Adrenal gland (tissue), 12 donors: ENCODE measurements around the gene CLMN. TPM values are rescaled to one million over a fixed set of nuclear protein-coding genes. Genes with fewer than 3 reads are reported as not detected.

Source experiments
- DNase-seq, 7 donors: peaks; one replicate each; pipeline ENCODE4 v3.0.0-alpha.2; 2019 to 2020
- H3K27ac ChIP-seq, 5 donors: fragments of 200-600 bp; sonication (generic) in 4 of 5; 1 replicate in 3 of 5; 2 replicates in 2 of 5; pipeline versions ENCODE4 v1.5.1 to v1.8.0; 2016 to 2020; ENCODE audit warnings: mild to moderate bottlenecking in 1 of 5
- H3K27me3 ChIP-seq: fragments of 200-600 bp; 2 replicates; pipeline ENCODE4 v1.8.0; 2021
- H3K36me3 ChIP-seq, 2 donors: fragments of 200-600 bp; replicated peaks in 1 of 2; 1 replicate in 1 of 2; 2 replicates in 1 of 2; pipeline versions ENCODE4 v1.5.1 to v1.8.0; 2018 to 2022
- H3K4me1 ChIP-seq, 2 donors: fragments of 200-600 bp; replicated peaks in 1 of 2; 1 replicate in 1 of 2; 2 replicates in 1 of 2; pipeline versions ENCODE4 v1.5.1 to v1.8.0; 2018 to 2021
- H3K4me3 ChIP-seq, 4 donors: fragments of 200-600 bp; sonication (generic) in 3 of 4; one replicate each; pipeline ENCODE4 v1.5.1; 2016 to 2018
- H3K9me3 ChIP-seq, 3 donors: fragments of 200-600 bp; sonication (generic) in 1 of 3; replicated peaks in 1 of 3; 1 replicate in 2 of 3; 2 replicates in 1 of 3; pipeline versions ENCODE4 v1.5.1 to v1.8.0; 2016 to 2021
- POLR2A ChIP-seq, 2 donors: fragments of 450-650 bp; IDR thresholded peaks; one replicate each; pipeline ENCODE4 v1.6.1; 2017; ENCODE audit warnings: antibody characterized with exemption in 2 of 2, mild to moderate bottlenecking in 2 of 2, moderate library complexity in 1 of 2
- WGBS, 4 donors: extraction: QIAGEN DNeasy Blood & Tissue Kit in 2 of 4; methylation state at CpG; one replicate each; pipeline versions ENCODE4 v1.1.5 to v1.1.7; 2013 to 2017; 5-methylcytosine and 5-hydroxymethylcytosine counted together
- intact Hi-C, 2 donors: fragments of 100-400 bp; cut with DNase I; formaldehyde crosslinking; loops; one replicate each; pipeline versions ENCODE4 v1.14.1 to v1.15.0; 2022 to 2023
- polyA plus RNA-seq, 3 donors: library from polyadenylated mRNA; stranded (reverse); fragments of 200-250 nt in 2 of 3; fragments of 350-450 nt in 1 of 3; fragmentation: Illumina TruSeq in 1 of 3; extraction: RNeasy Lipid Tissue Mini Kit (QIAGEN cat#74804) in 1 of 3; gene quantifications; one replicate each; pipeline ENCODE4 v1.2.3, GENCODE V29; 2013 to 2014
- total RNA-seq, 9 donors: library from RNA; depleted of rRNA in 4 of 9; stranded (reverse); fragments of >200 nt in 4 of 9; fragments of 120-200 nt in 1 of 9; fragmentation: NEBNext Ultra II Directional in 1 of 9; extraction: Animal tissue kit (Norgen Biotek cat#: 25700) in 1 of 9; gene quantifications; one replicate each; pipeline versions ENCODE4 v1.1.0 to v1.2.4, GENCODE V29; 2013 to 2023
- TF ChIP-seq, protein P1 (sequence below), 6 experiments: fragments of 450-650 bp in 4 of 6; fragments of 200-600 bp in 2 of 6; sonication (generic) in 1 of 6; IDR thresholded peaks; 1 replicate in 5 of 6; 2 replicates in 1 of 6; pipeline versions ENCODE4 v1.5.1 to v1.8.0; 2016 to 2021; ENCODE audit warnings: antibody characterized with exemption in 6 of 6, mild to moderate bottlenecking in 2 of 6, moderate library complexity in 1 of 6
- donor health status: healthy with polysubstance abuse.
- donor health status: Bipolar disorder and iron deficiency.
- donor health status: DM: yes; HTN: yes; CAD: no.
- donor health status: DM: no; HTN: no; CAD: no.
- donor health status: DM: no; HTN: no; CAD: no.
- donor health status: DM: yes; HTN: yes; CAD: no.

The CLMN gene
- total and polyA plus RNA-seq, 12 donors = 2.7 to 9.5 (median 4.9) TPM

DNA sequence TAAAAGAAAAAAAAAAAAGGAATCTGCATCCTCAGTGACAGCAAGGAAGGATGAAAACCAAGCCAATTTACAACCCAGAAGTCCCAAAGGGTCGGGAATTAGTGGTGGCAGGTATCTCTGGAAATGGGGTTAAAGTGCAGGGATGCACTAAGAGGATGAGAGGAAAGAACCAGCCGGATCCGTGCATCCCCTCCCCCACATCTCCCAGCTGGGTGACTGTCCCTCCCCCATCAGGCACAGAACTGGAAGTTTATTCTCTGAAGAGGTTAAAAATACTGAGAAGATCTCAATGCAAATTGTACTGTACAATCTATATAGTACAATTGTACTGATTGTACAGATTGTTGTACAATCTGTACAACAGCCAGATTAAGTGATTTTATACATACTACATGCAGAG is 15.4 kb downstream of the CLMN start:
- H3K9me3 ChIP-seq = no peaks in the 10 kb centered on the region

DNA sequence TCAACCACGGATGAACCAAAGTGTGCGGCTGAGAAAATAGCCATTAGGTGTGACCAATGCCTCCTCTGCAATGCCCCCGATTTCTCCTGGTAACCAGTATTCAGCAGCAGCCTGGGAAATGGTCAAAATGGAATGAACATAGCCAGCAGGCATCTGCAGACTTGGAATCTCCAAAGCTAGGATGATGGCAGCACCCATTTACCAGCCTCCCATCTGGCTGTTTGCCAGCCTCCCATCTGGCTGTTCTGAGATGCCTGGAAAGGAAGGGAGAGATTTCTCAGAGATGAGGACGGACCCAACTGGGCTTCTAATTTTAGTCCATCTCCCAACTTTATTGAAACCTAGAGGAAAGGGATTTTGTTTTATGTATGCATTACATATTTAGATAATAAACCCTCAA is 16.2 kb downstream of the CLMN start:
- DNase-seq = no peak
- H3K36me3 ChIP-seq = no peaks in the 10 kb centered on the region
- no peak overlapping the region for H3K4me3 ChIP-seq
- no peaks in the 10 kb centered on the region for H3K27me3 ChIP-seq
- no peak for TF ChIP-seq POLR2A (IDR thresholded peaks at IDR 0.05)
- TF ChIP-seq, protein P1, sequence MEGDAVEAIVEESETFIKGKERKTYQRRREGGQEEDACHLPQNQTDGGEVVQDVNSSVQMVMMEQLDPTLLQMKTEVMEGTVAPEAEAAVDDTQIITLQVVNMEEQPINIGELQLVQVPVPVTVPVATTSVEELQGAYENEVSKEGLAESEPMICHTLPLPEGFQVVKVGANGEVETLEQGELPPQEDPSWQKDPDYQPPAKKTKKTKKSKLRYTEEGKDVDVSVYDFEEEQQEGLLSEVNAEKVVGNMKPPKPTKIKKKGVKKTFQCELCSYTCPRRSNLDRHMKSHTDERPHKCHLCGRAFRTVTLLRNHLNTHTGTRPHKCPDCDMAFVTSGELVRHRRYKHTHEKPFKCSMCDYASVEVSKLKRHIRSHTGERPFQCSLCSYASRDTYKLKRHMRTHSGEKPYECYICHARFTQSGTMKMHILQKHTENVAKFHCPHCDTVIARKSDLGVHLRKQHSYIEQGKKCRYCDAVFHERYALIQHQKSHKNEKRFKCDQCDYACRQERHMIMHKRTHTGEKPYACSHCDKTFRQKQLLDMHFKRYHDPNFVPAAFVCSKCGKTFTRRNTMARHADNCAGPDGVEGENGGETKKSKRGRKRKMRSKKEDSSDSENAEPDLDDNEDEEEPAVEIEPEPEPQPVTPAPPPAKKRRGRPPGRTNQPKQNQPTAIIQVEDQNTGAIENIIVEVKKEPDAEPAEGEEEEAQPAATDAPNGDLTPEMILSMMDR (IDR thresholded peaks at IDR 0.05) = no peak
- WGBS, 4 donors = 63 to 88% (median 84%) methylated on average over 1 to 4 of the region's 4 CpGs
- intact Hi-C loops = no loop called here
- no peak overlapping the region for H3K27ac ChIP-seq
- no peaks in the 10 kb centered on the region for H3K9me3 ChIP-seq
- H3K4me1 ChIP-seq = no peaks in the 10 kb centered on the region

More for the DNA sequence above, 15.4 kb downstream of the CLMN start:
- Histone ChIP-seq H3K27me3 (no peaks in the 10 kb centered on the region), H3K36me3 (no peaks in the 10 kb centered on the region), H3K4me1 (no peaks in the 10 kb centered on the region), H3K27ac (no peak overlapping the region), H3K4me3 (no peak overlapping the region)
- no peak for TF ChIP-seq POLR2A (IDR thresholded peaks at IDR 0.05)
- TF ChIP-seq, protein P1 (IDR thresholded peaks at IDR 0.05) = no peak
- no peak for DNase-seq
- WGBS, 4 donors = 59 to 75% (median 64%) methylated on average over 3 of the region's 3 CpGs
- intact Hi-C loops = no loop called here

DNA sequence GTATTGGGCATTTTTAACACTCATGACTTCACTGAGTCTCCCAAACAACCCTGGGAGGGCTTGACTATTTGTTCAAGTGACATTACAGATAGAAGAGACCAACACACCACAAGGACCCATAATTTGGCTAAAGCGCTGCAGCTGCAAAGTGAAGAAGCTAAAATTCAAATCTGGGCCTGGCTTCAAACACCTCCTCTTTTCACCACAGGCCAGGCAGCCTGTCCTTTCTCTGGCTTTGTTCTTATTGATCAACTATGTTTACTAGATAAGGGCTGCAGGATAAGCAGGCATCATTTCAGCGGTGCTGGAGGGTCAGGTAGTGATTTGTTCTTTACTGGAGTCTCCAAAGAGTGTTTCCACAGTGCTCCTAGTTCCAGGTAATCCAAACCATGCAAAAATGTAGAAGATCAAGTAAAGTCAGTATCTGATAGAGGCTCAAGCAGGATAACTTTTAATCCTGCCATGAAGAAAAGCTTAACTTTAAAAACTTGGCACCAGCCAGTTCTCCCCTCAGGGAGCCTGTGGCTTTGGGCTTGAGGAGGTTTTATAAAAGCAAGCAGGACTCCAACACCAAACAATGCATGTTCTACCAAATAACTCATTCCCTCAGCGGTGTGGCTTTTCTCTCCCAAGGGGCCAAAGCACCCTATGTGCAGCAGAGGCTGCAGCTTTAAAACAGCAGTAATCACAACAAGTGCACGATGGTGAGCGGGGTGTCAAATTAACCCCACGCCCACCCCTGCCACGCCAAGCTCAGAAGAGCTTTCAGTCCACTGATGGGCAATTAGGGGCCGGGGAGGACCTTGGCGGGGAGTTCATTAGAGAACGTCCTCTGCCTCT is 16.8 kb downstream of the CLMN start:
- H3K9me3 ChIP-seq = no peaks in the 10 kb centered on the region
- WGBS, 4 donors = 83 to 86% (median 84%) methylated on average over 9 to 10 of the region's 10 CpGs
- H3K36me3 ChIP-seq = no peaks in the 10 kb centered on the region
- TF ChIP-seq, protein P1 (IDR thresholded peaks at IDR 0.05) = no peak
- TF ChIP-seq POLR2A (IDR thresholded peaks at IDR 0.05) = no peak
- intact Hi-C loops = no loop called here
- no peaks in the 10 kb centered on the region for H3K4me1 ChIP-seq
- no peaks in the 10 kb centered on the region for H3K27me3 ChIP-seq
- no peak overlapping the region for H3K27ac ChIP-seq
- H3K4me3 ChIP-seq = no peak overlapping the region
- no peak for DNase-seq

DNA sequence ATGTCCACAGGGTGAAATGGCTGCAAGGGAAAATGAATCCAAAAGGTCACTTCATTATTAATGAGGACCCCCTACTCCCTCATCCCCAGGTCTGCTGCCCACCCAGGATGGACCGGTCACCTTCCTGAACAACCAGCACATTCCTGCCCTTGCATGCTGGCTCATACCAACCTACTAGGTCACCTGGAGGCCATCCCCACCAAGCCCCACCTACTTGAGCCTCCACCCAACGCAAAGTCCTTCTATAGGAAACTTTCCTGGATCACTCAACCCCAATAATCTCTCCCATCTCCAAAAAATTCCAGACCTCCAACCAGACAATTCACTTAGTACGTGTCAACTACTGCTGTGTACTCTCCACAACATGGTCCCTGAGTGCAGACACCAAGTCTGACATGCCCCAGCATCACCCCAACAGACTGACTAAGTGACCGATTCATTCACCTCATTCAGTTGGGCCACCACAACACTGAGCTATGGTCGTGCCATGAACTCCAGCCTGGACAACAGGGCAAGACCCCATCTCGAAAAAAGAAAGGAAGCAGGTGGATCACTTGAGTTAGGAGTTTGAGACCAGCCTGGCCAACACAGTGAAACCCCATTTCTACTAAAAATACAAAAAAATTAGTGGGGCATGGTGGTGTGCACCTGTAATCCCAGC is 18.1 kb downstream of the CLMN start:
- no peak for TF ChIP-seq POLR2A (IDR thresholded peaks at IDR 0.05)
- TF ChIP-seq, protein P1 (IDR thresholded peaks at IDR 0.05) = no peak
- no peaks in the 10 kb centered on the region for H3K36me3 ChIP-seq
- no peak for DNase-seq
- WGBS, 4 donors = 85 to 96% (median 91%) methylated on average over 6 of the region's 6 CpGs
- no peak overlapping the region for H3K4me3 ChIP-seq
- H3K9me3 ChIP-seq = no peaks in the 10 kb centered on the region
- H3K27me3 ChIP-seq = no peaks in the 10 kb centered on the region
- no peaks in the 10 kb centered on the region for H3K4me1 ChIP-seq
- intact Hi-C loops = no loop called here
- no peak overlapping the region for H3K27ac ChIP-seq
